Loucy (cell line): ENCODE results near the gene FBXO42.
A peak's percentile ranks its signal among the peaks of the same experiment; 100 is the strongest.

ENCODE experiments used
- H2AFZ ChIP-seq: fragments of 200-600 bp; sonication (generic); 2 replicates; pipeline ENCODE4 v1.6.0; 2016; ENCODE audit warnings: antibody characterized with exemption, mild to moderate bottlenecking, low read length, moderate library complexity
- H3F3A ChIP-seq: fragments of 200-600 bp; 2 replicates; pipeline ENCODE4 v1.6.0; 2016; ENCODE audit warnings: antibody characterized with exemption, low read depth, mild to moderate bottlenecking
- H3K27me3 ChIP-seq: fragments of 200-600 bp; sonication (generic); 2 replicates; pipeline ENCODE4 v1.6.1; 2014; ENCODE audit warnings: low read length, mild to moderate bottlenecking; ENCODE audit not compliant: insufficient read depth, poor library complexity, severe bottlenecking
- H3K36me3 ChIP-seq: fragments of 200-600 bp; sonication (generic); 2 replicates; pipeline ENCODE4 v1.6.1; 2016; ENCODE audit warnings: low read length; ENCODE audit not compliant: insufficient read depth
- H3K4me1 ChIP-seq: fragments of 200-600 bp; sonication (generic); 2 replicates; pipeline ENCODE4 v1.5.1; 2014; ENCODE audit warnings: low read length, mild to moderate bottlenecking; ENCODE audit not compliant: insufficient read depth, poor library complexity, severe bottlenecking
- H3K4me2 ChIP-seq: fragments of 200-600 bp; sonication (generic); 2 replicates; pipeline ENCODE4 v1.6.0; 2014; ENCODE audit warnings: antibody characterized with exemption, low read length, low read depth, mild to moderate bottlenecking; ENCODE audit not compliant: poor library complexity, severe bottlenecking
- H3K4me3 ChIP-seq: fragments of 200-600 bp; sonication (generic); 2 replicates; pipeline ENCODE4 v1.5.1; 2014; ENCODE audit warnings: low read length, mild to moderate bottlenecking, mixed read lengths; ENCODE audit not compliant: poor library complexity, severe bottlenecking
- H3K79me2 ChIP-seq: fragments of 200-600 bp; sonication (generic); 2 replicates; pipeline ENCODE4 v1.6.1; 2014; ENCODE audit warnings: low read length; ENCODE audit not compliant: insufficient read depth
- H3K9ac ChIP-seq: fragments of 200-600 bp; sonication (generic); 2 replicates; pipeline ENCODE4 v1.6.0; 2014; ENCODE audit warnings: mild to moderate bottlenecking, low read depth, low read length, moderate library complexity; ENCODE audit not compliant: poor library complexity, severe bottlenecking
- H3K9me2 ChIP-seq: fragments of 200-600 bp; sonication (generic); replicated peaks from 2 replicates; pipeline ENCODE4 v1.6.1; 2016; ENCODE audit warnings: low read depth, low read length, mixed read lengths
- H3K9me3 ChIP-seq: fragments of 200-600 bp; sonication (generic); 2 replicates; pipeline ENCODE4 v1.6.1; 2014; ENCODE audit warnings: mild to moderate bottlenecking, antibody characterized with exemption, low read length, low read depth; ENCODE audit not compliant: insufficient read depth
- H4K20me1 ChIP-seq: fragments of 200-600 bp; sonication (generic); 2 replicates; pipeline ENCODE4 v1.6.0; 2014; ENCODE audit warnings: antibody characterized with exemption, low read length, mild to moderate bottlenecking; ENCODE audit not compliant: insufficient read depth, poor library complexity, severe bottlenecking
- CTCF ChIP-seq: fragments of 200-600 bp; sonication (generic); conservative IDR thresholded peaks from 2 replicates; pipeline ENCODE4 v1.5.1; 2014; ENCODE audit warnings: mild to moderate bottlenecking, antibody characterized with exemption, low read length
- EZH2phosphoT487 ChIP-seq: fragments of 200-600 bp; IDR thresholded peaks from 2 replicates; pipeline ENCODE4 v1.6.1; 2018; ENCODE audit warnings: antibody characterized with exemption, mild to moderate bottlenecking, moderate library complexity, borderline replicate concordance

The FBXO42 gene

GRCh38 chr1:16354619-16355018 is 2.3 kb upstream of the FBXO42 start:
- no peak overlapping the region for H3K9ac ChIP-seq
- no peaks in the 10 kb centered on the region for H3F3A ChIP-seq
- H3K79me2 ChIP-seq = peaks cover 26% of the 10 kb centered on the region
- no peak overlapping the region for H3K4me3 ChIP-seq
- TF ChIP-seq CTCF (no peak), EZH2phosphoT487 (no peak)
- H3K4me1 ChIP-seq = peaks cover 16% of the 10 kb centered on the region
- H4K20me1 ChIP-seq = peaks cover 20% of the 10 kb centered on the region
- no peak overlapping the region for H3K4me2 ChIP-seq
- no peak overlapping the region for H2AFZ ChIP-seq
- no peaks in the 10 kb centered on the region for H3K9me2 ChIP-seq
- no peaks in the 10 kb centered on the region for H3K36me3 ChIP-seq
- H3K27me3 ChIP-seq = no peaks in the 10 kb centered on the region
- no peaks in the 10 kb centered on the region for H3K9me3 ChIP-seq

- Histone ChIP-seq H4K20me1 (peaks cover 34% of the 10 kb centered on the region), H3K9ac (peak overlapping the region; percentile 78), H2AFZ (peak overlapping the region; percentile 90), H3K9me3 (no peaks in the 10 kb centered on the region), H3K4me3 (peak overlapping the region; percentile 96), H3K79me2 (peaks cover 42% of the 10 kb centered on the region), H3K27me3 (no peaks in the 10 kb centered on the region), H3F3A (no peaks in the 10 kb centered on the region), H3K4me2 (peak overlapping the region; percentile 75), H3K36me3 (no peaks in the 10 kb centered on the region), H3K4me1 (peaks cover 29% of the 10 kb centered on the region), H3K9me2 (no peaks in the 10 kb centered on the region)
- no peak for TF ChIP-seq EZH2phosphoT487
- no peak for TF ChIP-seq CTCF
Observed at GRCh38 chr1:16352842-16353535, 709 bp upstream of the FBXO42 start.

GRCh38 chr1:16351456-16351993 is 755 bp downstream of the FBXO42 start:
- H3K9me3 ChIP-seq = no peaks in the 10 kb centered on the region
- H2AFZ ChIP-seq = peak overlapping the region; percentile 73
- no peaks in the 10 kb centered on the region for H3K9me2 ChIP-seq
- H3K79me2 ChIP-seq = peaks cover 57% of the 10 kb centered on the region
- H3F3A ChIP-seq = no peaks in the 10 kb centered on the region
- H3K36me3 ChIP-seq = no peaks in the 10 kb centered on the region
- no peaks in the 10 kb centered on the region for H3K27me3 ChIP-seq
- H3K9ac ChIP-seq = peak overlapping the region; percentile 78
- peaks cover 32% of the 10 kb centered on the region for H3K4me1 ChIP-seq
- TF ChIP-seq EZH2phosphoT487 (no peak), CTCF (no peak)
- peak overlapping the region; percentile 99 for H3K4me2 ChIP-seq
- peak overlapping the region; percentile 96 for H3K4me3 ChIP-seq
- peaks cover 35% of the 10 kb centered on the region for H4K20me1 ChIP-seq
